ENCODE measurements around the gene TMEM175.

DNA sequence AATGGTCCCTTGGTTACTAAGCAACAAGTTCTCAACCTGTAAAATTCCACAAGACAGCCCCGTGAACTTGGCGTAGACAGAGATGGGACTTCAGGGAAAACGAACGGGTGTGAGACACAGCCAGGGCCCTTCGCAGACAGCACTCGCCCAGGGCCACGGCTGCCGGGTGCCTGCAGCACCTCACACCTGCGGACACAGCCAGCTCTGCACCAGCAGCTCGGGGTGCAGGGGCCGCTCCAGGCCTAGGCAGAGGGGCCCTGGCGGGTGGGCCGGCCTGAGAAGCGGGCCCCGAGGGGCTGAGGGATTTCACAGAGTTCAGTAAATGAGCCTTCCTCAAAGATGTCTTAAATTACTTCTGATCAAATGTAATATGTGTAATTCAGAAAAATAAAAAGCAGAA lies 34.1 kb upstream of the TMEM175 start:
- TF ChIP-seq, protein P1, sequence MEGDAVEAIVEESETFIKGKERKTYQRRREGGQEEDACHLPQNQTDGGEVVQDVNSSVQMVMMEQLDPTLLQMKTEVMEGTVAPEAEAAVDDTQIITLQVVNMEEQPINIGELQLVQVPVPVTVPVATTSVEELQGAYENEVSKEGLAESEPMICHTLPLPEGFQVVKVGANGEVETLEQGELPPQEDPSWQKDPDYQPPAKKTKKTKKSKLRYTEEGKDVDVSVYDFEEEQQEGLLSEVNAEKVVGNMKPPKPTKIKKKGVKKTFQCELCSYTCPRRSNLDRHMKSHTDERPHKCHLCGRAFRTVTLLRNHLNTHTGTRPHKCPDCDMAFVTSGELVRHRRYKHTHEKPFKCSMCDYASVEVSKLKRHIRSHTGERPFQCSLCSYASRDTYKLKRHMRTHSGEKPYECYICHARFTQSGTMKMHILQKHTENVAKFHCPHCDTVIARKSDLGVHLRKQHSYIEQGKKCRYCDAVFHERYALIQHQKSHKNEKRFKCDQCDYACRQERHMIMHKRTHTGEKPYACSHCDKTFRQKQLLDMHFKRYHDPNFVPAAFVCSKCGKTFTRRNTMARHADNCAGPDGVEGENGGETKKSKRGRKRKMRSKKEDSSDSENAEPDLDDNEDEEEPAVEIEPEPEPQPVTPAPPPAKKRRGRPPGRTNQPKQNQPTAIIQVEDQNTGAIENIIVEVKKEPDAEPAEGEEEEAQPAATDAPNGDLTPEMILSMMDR (conservative IDR thresholded peaks at IDR 0.05; ENCODE audit: low read depth, low read length): no peak
- TF ChIP-seq EZH2 (IDR thresholded peaks at IDR 0.05; ENCODE audit: borderline replicate concordance, low read depth, low read length, poor library complexity, severe bottlenecking): no peak
